ENCODE results near the gene PLAC8.
"Not testable (repeated sequence)": the region's sequence is repeated elsewhere in the genome, so short reads cannot be mapped to it uniquely, and the experiment has no call there.

Gene PLAC8

GRCh38 chr4:83062739-83063138 lies 51.8 kb downstream of the PLAC8 start:
- no peak for DNase-seq

GRCh38 chr4:83054928-83055327 lies 59.6 kb downstream of the PLAC8 start:
- DNase-seq: peak; percentile 2 to 5

DNA sequence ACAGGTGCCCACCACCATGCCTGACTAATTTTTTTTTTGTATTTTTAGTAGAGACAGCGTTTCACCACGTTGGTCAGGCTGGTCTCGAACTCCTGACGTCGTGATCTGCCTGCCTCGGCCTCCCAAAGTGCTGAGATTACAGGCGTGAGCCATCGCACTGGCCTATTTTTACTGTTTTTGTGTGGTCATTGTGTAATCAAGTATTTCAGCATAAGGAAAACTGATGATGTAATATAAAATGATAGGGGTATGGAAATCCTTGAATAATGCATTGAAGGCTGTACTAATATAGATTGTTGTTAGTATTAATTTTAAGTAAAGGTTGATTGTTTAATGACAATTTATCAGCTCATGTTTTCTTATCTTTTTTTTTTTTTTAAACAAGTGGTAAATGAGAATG lies 65.7 kb downstream of the PLAC8 start:
- DNase-seq: not testable (repeated sequence)

DNA sequence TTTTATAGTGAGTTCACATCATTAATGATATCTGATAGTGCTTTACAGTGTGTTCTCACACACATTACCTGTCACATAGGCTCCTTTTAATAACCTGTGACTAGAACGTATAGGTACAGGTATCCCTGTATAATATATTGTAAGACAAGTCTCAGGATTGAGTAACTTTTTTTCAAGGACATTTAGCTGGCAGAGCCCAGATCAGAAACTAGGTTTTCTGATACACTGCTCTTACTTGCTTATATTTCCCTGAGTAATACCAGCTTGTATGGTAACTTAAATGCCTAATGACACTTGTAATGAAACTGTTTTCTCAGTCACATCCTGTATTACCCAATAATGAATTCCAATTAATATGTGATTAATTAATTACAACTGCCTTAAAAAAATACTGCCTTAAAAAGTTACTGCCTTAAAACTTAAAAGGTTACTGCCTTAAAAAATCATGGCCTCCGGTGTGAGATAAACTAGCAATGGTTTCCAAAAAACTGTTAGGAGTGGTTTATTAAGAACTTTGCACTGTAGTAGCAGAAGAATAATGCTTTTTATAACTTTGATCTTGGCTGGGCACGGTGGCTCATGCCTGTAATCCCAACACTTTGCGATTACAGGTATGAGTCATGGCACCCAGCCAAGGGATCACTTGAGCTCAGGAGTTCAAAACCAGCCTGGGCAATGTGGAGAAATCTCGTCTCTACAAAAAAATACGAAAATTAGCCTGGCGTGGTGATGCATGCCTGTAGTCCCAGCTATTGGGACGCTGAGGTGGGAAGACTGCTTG lies 67.6 kb downstream of the PLAC8 start:
- no peak for DNase-seq

GRCh38 chr4:83043801-83044407 lies 70.6 kb downstream of the PLAC8 start:
- no peak for DNase-seq

- not testable (repeated sequence) for DNase-seq
These were observed 71.4 kb downstream of the PLAC8 start for GRCh38 chr4:83043157-83043556.

DNA sequence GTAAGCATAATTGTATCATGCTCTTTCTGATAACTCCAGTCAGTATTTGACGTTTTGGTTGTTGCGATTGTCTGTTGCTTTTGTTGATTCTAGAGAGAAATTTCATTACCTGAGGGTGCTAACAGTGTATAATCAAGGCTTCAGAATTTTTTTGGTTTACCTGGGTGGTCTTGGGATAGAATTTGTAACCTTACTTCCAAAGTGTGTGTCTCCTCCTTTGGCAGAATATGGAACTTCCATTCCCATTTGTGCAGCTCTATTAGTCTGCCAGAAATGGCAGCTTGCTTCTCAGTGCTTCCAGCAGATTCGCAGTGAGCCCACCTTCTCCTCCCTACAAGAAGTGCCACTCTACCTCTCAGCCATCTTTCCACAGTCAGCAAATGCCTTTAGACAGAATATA lies 74.3 kb downstream of the PLAC8 start:
- no peak for DNase-seq
